Thymus (tissue), 11 donors: ENCODE data around the gene NR5A2. TPM values are rescaled to one million over a fixed set of nuclear protein-coding genes. Genes with fewer than 3 reads are reported as not detected.

Experiments used
- DNase-seq, 9 donors: peaks; one replicate each; pipeline ENCODE4 v3.0.0-alpha.2; 2013; ENCODE audit warnings: low spot score in 9 of 9, low read depth in 6 of 9, missing footprints in 1 of 9
- H3K27ac ChIP-seq, 2 donors: one replicate each; pipeline ENCODE4 v1.5.1; 2013; ENCODE audit warnings: control low read depth in 1 of 2, low read depth in 1 of 2, low read length in 1 of 2, mild to moderate bottlenecking in 1 of 2, moderate library complexity in 1 of 2
- H3K27me3 ChIP-seq, 2 donors: one replicate each; pipeline ENCODE4 v1.5.1; 2013; ENCODE audit warnings: low read length in 1 of 2; ENCODE audit not compliant: control insufficient read depth in 2 of 2, insufficient read depth in 1 of 2
- H3K36me3 ChIP-seq, 2 donors: one replicate each; pipeline ENCODE4 v1.5.1; 2013; ENCODE audit warnings: low read length in 1 of 2, mild to moderate bottlenecking in 1 of 2, moderate library complexity in 1 of 2; ENCODE audit not compliant: control insufficient read depth in 2 of 2, insufficient read depth in 2 of 2
- H3K4me1 ChIP-seq, 2 donors: one replicate each; pipeline ENCODE4 v1.5.1; 2013; ENCODE audit warnings: low read length in 2 of 2; ENCODE audit not compliant: control insufficient read depth in 2 of 2, insufficient read depth in 2 of 2
- H3K4me3 ChIP-seq, 2 donors: one replicate each; pipeline ENCODE4 v1.5.1; 2013; ENCODE audit warnings: low read length in 2 of 2, control low read depth in 1 of 2, mild to moderate bottlenecking in 1 of 2
- H3K9me3 ChIP-seq, 2 donors: one replicate each; pipeline ENCODE4 v1.5.1; 2013; ENCODE audit warnings: low read length in 1 of 2, mild to moderate bottlenecking in 1 of 2; ENCODE audit not compliant: control insufficient read depth in 2 of 2, insufficient read depth in 1 of 2
- WGBS: extraction: QIAGEN DNeasy Blood & Tissue Kit; methylation state at CpG from one replicate; pipeline ENCODE4 v1.1.7; 2013; 5-methylcytosine and 5-hydroxymethylcytosine counted together
- polyA plus RNA-seq: library from polyadenylated mRNA; stranded (reverse); fragments of 200-250 nt; gene quantifications from one replicate; pipeline ENCODE4 v1.2.3, GENCODE V29; 2013
- total RNA-seq: library from RNA; stranded (reverse); fragments of 120-200 nt; gene quantifications from one replicate; pipeline ENCODE4 v1.2.4, GENCODE V29; 2013
- donor health status: healthy.

Gene NR5A2
- total and polyA plus RNA-seq, 2 donors: 0.76 to 0.94 TPM

DNA sequence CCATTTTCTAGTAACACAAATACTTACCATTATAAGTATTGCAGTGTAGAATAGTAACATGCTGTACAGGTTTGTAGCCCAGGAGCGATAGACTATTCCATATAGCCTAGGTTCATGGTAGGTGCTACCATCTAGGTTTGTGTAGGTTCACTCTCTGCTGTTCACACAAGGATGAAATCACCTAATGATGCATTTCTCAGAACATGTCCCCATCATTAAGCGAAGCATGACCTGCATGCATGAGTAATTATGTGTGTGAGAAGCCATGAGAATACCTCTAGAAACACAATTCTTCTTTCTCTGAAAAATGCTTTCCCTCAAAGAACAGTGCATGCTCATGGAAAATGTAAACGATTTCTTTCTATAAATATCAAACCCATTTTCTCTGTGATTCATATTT lies 69.3 kb downstream of the NR5A2 start:
- H3K4me3 ChIP-seq: no peak overlapping the region
- no peak overlapping the region for H3K27ac ChIP-seq
- 92% methylated on average over 3 of the region's 3 CpGs for WGBS
- H3K27me3 ChIP-seq: no peaks in the 10 kb centered on the region
- no peak for DNase-seq
- H3K36me3 ChIP-seq: no peaks in the 10 kb centered on the region
- H3K9me3 ChIP-seq: no peaks in the 10 kb centered on the region
- no peaks in the 10 kb centered on the region for H3K4me1 ChIP-seq

DNA sequence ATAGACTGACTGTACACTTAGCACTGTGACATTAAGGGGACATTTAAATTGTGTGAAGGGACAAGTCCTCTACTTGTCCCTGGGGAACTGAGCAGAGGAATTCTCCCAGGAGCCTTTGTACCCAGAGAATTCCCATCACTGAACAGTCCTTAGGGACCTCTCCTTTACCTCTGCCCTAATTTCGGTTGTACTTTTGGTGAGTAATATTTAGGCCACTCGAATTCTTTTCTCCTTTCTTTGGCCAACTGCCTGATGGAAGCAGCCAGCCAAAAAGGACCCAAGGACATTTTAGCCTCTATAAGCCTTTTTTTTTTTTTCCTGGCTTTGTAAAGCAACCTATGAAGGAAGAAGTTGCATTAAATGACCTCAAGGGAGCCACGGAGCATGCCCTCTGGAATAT lies 71.5 kb downstream of the NR5A2 start:
- WGBS: 90% methylated on average over 3 of the region's 3 CpGs
- H3K27me3 ChIP-seq: no peaks in the 10 kb centered on the region
- no peaks in the 10 kb centered on the region for H3K9me3 ChIP-seq
- H3K27ac ChIP-seq: no peak overlapping the region
- no peak overlapping the region for H3K4me3 ChIP-seq
- no peaks in the 10 kb centered on the region for H3K4me1 ChIP-seq
- no peaks in the 10 kb centered on the region for H3K36me3 ChIP-seq
- no peak for DNase-seq

DNA sequence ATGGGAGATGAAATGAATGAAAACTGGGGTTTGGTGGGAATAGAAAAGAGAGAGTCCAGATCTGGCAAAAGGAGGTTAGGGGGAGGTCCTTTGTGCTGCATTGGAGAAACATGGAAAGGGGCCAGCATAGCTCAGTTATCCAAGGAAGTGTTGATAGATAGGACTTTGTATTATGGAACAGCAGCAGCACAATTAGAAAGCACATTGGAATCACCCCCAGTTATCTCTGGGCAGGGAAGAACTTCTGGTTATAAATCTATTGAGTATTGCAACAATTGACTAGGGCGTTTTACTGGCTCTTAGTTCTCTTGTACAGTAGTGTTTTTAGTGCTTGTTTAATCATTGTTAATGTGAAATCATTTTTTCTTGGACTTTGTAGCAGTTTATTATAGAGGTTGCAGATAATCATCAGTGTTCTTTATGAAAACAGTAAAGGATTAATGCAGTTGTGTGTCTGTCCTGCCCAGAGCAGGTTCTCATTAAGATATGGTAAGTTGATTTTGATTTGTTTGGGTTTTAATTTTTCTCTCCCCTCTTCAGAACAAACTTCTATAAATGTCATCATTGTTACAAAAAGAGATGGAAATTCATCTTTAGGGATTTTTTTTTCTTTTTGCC lies 76.6 kb downstream of the NR5A2 start:
- Histone ChIP-seq H3K4me3 (no peak overlapping the region), H3K27ac (no peak overlapping the region), H3K27me3 (no peaks in the 10 kb centered on the region), H3K4me1 (no peaks in the 10 kb centered on the region), H3K36me3 (no peaks in the 10 kb centered on the region), H3K9me3 (no peaks in the 10 kb centered on the region)
- no peak for DNase-seq
- 89% methylated on average over 1 of the region's 1 CpG for WGBS

DNA sequence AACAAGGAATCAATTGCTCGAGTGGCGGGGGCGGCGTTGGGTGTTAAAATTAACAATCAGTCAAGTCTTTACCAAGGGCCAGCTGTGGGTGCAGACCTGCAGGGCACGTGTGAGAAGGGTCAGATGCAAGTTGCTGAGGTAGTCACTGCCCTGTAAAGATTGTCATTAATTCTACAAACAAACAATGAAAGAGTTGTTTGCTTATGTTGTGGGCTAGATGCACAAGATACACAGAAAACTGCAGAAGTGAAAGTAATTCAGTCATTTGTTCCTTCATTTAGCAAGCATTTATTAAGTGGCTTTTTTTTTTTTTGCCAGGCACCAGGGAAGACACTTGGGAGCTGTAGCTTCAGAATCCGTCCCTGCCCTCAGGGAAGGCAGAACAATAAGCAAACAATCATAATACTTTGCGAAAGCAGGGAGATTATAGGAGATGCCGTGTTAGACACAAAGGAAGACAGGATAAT lies 79.5 kb downstream of the NR5A2 start:
- H3K27ac ChIP-seq: no peak overlapping the region
- H3K9me3 ChIP-seq: no peaks in the 10 kb centered on the region
- H3K27me3 ChIP-seq: no peaks in the 10 kb centered on the region
- DNase-seq: no peak
- WGBS: 94% methylated on average over 8 of the region's 8 CpGs
- H3K4me3 ChIP-seq: no peak overlapping the region
- H3K4me1 ChIP-seq: no peaks in the 10 kb centered on the region
- no peaks in the 10 kb centered on the region for H3K36me3 ChIP-seq

DNA sequence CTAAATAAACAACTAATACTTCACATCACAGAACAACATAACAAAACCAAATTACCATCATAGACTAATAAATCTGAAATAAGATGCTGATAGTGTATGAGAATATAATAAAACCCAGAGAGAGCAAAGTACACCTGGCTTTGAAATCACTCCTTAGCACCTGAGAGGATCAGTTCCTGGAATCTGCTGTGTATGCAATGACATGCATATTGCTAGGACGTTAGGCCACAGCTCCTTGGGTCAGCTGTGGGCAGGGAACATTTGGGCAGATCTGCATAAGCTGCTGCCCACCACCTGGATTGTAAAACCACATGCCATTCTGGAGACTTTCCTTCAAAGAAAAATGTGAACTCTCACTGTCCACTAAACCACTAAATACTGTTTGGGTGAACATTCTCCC lies 81.1 kb downstream of the NR5A2 start:
- 0% methylated on average over 1 of the region's 1 CpG for whole genome bisulfite sequencing
- no peaks in the 10 kb centered on the region for H3K4me1 ChIP-seq
- no peak for DNase-seq

DNA sequence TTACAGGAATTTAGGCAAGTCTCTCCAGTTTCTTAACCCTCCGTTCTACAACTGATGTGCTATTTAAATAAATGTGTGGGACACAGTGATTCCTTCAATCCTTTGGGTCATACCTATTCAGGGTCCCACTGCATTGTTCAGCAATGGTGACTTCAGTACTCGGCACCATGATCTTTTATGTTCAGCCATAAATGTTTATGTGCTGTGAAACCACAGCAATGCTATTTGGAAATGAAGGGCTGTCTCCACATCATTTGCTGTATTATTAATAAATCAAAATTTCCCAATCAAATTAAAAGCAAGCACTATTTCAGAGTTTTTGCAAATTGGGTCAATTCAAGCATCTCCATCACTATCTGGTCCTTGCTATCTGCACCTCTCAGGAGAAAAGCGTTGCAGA lies 84.8 kb downstream of the NR5A2 start:
- no peak overlapping the region for H3K27ac ChIP-seq
- DNase-seq: no peak
- WGBS: 98% methylated on average over 3 of the region's 3 CpGs
- H3K27me3 ChIP-seq: no peaks in the 10 kb centered on the region
- no peak overlapping the region for H3K4me3 ChIP-seq
- H3K9me3 ChIP-seq: no peaks in the 10 kb centered on the region
- no peaks in the 10 kb centered on the region for H3K4me1 ChIP-seq
- no peaks in the 10 kb centered on the region for H3K36me3 ChIP-seq

More for the DNA sequence above, 81.1 kb downstream of the NR5A2 start:
- H3K4me3 ChIP-seq: no peak overlapping the region
- no peaks in the 10 kb centered on the region for H3K9me3 ChIP-seq
- no peaks in the 10 kb centered on the region for H3K27me3 ChIP-seq
- H3K27ac ChIP-seq: no peak overlapping the region
- no peaks in the 10 kb centered on the region for H3K36me3 ChIP-seq

DNA sequence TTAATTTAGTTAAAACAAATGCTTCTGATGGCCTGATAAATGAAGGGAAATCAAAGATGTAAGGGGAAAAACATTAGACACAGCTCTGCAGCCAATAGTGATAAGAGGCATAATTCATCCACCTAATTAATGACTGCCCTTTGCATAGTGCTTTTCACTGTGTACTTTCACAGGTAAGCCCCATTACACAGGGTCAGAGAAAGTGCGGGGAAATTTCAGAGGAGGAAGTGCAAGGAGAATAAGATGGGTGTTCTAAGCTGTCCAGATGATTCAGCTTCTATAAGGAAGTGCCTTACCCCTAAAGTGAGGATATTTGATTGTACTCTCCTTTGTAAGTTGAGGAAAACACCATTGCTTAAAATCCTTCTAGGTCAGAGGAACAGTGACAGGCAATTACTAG lies 88.0 kb downstream of the NR5A2 start:
- 98% methylated on average over 1 of the region's 1 CpG for WGBS
- no peaks in the 10 kb centered on the region for H3K9me3 ChIP-seq
- no peak for DNase-seq
- H3K27me3 ChIP-seq: no peaks in the 10 kb centered on the region
- H3K27ac ChIP-seq: no peak overlapping the region
- no peaks in the 10 kb centered on the region for H3K4me1 ChIP-seq
- no peaks in the 10 kb centered on the region for H3K36me3 ChIP-seq
- no peak overlapping the region for H3K4me3 ChIP-seq

DNA sequence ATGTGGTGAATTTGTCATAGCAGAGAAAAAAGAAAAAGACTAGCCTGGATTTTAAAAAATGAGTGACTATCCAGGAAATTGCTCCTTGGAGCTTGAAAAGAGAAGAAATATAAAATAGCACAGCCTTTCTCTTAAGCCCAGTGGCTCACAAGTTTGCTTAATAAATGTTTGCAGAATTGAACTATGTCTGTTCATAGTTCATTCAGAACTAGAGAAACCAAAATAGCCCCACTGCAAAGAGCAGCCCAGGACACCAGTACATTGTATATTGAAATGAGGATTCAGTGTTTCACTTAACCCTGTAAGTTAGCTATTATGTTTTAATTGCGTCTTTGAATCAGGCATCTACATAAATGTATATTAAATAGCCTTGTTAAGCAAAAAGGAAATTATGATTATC lies 88.8 kb downstream of the NR5A2 start:
- Histone ChIP-seq H3K9me3 (no peaks in the 10 kb centered on the region), H3K4me3 (no peak overlapping the region), H3K36me3 (no peaks in the 10 kb centered on the region), H3K27ac (no peak overlapping the region), H3K4me1 (no peaks in the 10 kb centered on the region), H3K27me3 (no peaks in the 10 kb centered on the region)
- DNase-seq: no peak
- 99% methylated on average over 1 of the region's 1 CpG for WGBS

DNA sequence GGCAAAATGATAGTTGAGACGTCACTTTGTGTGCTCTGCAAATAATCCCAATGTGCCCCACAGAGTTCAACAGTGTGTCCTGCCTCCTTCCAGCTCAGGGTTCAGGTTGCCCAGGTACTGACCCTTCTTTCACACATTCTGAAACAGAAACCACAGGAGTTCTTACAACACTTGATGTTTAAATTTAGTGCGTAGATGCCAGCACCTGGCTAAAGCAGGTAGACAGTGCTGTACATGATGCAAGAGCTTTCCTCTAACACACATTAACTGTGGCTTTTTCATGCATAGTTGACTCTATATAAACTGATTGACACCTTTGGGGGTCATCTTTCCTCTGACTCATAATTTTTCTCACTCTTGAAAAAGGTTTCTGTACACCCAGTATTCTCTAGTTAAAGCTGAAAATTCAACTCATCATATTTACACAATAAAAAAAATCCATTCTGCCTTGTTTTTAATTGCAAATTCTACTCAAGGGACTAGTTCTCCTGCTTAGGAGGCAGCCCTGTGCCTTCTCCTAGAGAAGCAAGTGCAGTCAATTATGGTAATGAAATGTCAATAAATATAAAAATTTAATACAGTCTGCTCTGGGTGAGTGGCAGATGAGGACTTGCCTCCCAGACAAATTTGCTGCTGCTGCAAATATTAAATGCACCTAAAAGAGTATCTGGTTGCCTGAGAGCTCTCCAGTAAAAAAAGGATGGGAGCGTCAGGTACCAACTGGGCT lies 91.4 kb downstream of the NR5A2 start:
- no peak overlapping the region for H3K27ac ChIP-seq
- H3K4me3 ChIP-seq: no peak overlapping the region
- H3K4me1 ChIP-seq: no peaks in the 10 kb centered on the region
- H3K9me3 ChIP-seq: no peaks in the 10 kb centered on the region
- no peaks in the 10 kb centered on the region for H3K27me3 ChIP-seq
- no peak for DNase-seq
- H3K36me3 ChIP-seq: no peaks in the 10 kb centered on the region
- 95% methylated on average over 3 of the region's 3 CpGs for WGBS
